MM.1S (cell line): ENCODE results near the gene SMIM31.

Experiments
- DNase-seq: peaks from one replicate; pipeline ENCODE4 v3.0.0-alpha.2; 2015
- H2AFZ ChIP-seq: fragments of 300-600 bp; sonication (generic); 2 replicates; pipeline ENCODE4 v1.6.0; 2016; ENCODE audit warnings: antibody characterized with exemption, low read length
- H3F3A ChIP-seq: fragments of 300-600 bp; sonication (generic); 2 replicates; pipeline ENCODE4 v1.6.1; 2016; ENCODE audit warnings: mild to moderate bottlenecking, antibody characterized with exemption, low read length, moderate library complexity, mixed read lengths; ENCODE audit not compliant: insufficient read depth
- H3K27ac ChIP-seq: fragments of 300-600 bp; sonication (generic); 2 replicates; pipeline ENCODE4 v1.5.1; 2016; ENCODE audit warnings: mild to moderate bottlenecking, low read length
- H3K27me3 ChIP-seq: fragments of 300-600 bp; sonication (generic); replicated peaks from 2 replicates; pipeline ENCODE4 v1.6.0; 2016; ENCODE audit warnings: low read length; ENCODE audit not compliant: insufficient read depth
- H3K36me3 ChIP-seq: fragments of 300-600 bp; sonication (generic); replicated peaks from 2 replicates; pipeline ENCODE4 v1.6.1; 2016; ENCODE audit warnings: mild to moderate bottlenecking, low read length, mixed read lengths; ENCODE audit not compliant: insufficient read depth
- H3K4me1 ChIP-seq: fragments of 300-600 bp; sonication (generic); 2 replicates; pipeline ENCODE4 v1.6.1; 2016; ENCODE audit warnings: low read length, mixed read lengths
- H3K4me2 ChIP-seq: fragments of 300-600 bp; sonication (generic); 2 replicates; pipeline ENCODE4 v1.6.0; 2016; ENCODE audit warnings: low read depth, low read length
- H3K4me3 ChIP-seq: fragments of 300-600 bp; sonication (generic); 2 replicates; pipeline ENCODE4 v1.5.1; 2016; ENCODE audit warnings: low read length, mixed read lengths
- H3K79me2 ChIP-seq: fragments of 300-600 bp; sonication (generic); 2 replicates; pipeline ENCODE4 v1.6.1; 2016; ENCODE audit warnings: mixed run types, low read length, mixed read lengths
- H3K9ac ChIP-seq: fragments of 300-600 bp; sonication (generic); 2 replicates; pipeline ENCODE4 v1.6.1; 2016; ENCODE audit warnings: low read length, mixed read lengths
- H3K9me2 ChIP-seq: fragments of 300-600 bp; sonication (generic); replicated peaks from 2 replicates; pipeline ENCODE4 v1.6.1; 2016; ENCODE audit warnings: mild to moderate bottlenecking, low read length, mixed read lengths; ENCODE audit not compliant: insufficient read depth
- H3K9me3 ChIP-seq: fragments of 300-600 bp; sonication (generic); replicated peaks from 2 replicates; pipeline ENCODE4 v1.6.1; 2016; ENCODE audit warnings: mild to moderate bottlenecking, low read length, mixed read lengths; ENCODE audit not compliant: insufficient read depth
- H4K20me1 ChIP-seq: fragments of 300-600 bp; sonication (generic); 2 replicates; pipeline ENCODE4 v1.6.1; 2016; ENCODE audit warnings: mild to moderate bottlenecking, low read length, moderate library complexity, mixed read lengths; ENCODE audit not compliant: insufficient read depth
- EZH2 ChIP-seq: fragments of 300-600 bp; sonication (generic); optimal IDR thresholded peaks from 2 replicates; pipeline ENCODE3; 2017; ENCODE audit warnings: low read depth, mild to moderate bottlenecking, antibody characterized with exemption, low read length, mixed read lengths
- EZH2phosphoT487 ChIP-seq: fragments of 300-600 bp; sonication (generic); IDR thresholded peaks from 2 replicates; pipeline ENCODE4 v1.6.1; 2018; ENCODE audit warnings: antibody characterized with exemption, low read length
- TF ChIP-seq, protein P1 (sequence below): fragments of 300-600 bp; sonication (generic); IDR thresholded peaks from 2 replicates; pipeline ENCODE4 v1.5.1; 2016; ENCODE audit warnings: antibody characterized with exemption, low read length, mixed read lengths

Gene SMIM31

DNA sequence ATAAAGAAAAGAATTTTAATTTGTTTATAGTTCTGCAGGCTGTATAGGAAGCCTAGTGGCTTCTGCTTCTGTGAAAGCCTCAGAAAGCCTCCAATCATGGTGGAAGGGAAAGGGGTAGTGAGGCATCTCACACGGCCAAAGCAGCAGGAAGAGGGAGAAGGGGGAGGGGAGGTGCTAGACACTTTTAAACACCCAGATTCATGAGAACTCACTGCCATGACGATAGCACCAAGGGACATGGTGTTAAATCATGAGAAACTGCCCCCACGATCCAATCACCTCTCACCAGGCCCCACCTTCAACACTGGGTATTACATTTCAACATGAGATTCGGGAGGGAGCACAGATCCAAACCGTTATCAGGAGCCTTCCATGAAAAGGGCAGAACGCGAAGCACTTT lies 18.1 kb downstream of the SMIM31 start:
- no peak for TF ChIP-seq EZH2phosphoT487
- no peak for TF ChIP-seq EZH2
- TF ChIP-seq, protein P1, sequence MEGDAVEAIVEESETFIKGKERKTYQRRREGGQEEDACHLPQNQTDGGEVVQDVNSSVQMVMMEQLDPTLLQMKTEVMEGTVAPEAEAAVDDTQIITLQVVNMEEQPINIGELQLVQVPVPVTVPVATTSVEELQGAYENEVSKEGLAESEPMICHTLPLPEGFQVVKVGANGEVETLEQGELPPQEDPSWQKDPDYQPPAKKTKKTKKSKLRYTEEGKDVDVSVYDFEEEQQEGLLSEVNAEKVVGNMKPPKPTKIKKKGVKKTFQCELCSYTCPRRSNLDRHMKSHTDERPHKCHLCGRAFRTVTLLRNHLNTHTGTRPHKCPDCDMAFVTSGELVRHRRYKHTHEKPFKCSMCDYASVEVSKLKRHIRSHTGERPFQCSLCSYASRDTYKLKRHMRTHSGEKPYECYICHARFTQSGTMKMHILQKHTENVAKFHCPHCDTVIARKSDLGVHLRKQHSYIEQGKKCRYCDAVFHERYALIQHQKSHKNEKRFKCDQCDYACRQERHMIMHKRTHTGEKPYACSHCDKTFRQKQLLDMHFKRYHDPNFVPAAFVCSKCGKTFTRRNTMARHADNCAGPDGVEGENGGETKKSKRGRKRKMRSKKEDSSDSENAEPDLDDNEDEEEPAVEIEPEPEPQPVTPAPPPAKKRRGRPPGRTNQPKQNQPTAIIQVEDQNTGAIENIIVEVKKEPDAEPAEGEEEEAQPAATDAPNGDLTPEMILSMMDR: no peak
- H3F3A ChIP-seq: no peaks in the 10 kb centered on the region
- no peak for DNase-seq

DNA sequence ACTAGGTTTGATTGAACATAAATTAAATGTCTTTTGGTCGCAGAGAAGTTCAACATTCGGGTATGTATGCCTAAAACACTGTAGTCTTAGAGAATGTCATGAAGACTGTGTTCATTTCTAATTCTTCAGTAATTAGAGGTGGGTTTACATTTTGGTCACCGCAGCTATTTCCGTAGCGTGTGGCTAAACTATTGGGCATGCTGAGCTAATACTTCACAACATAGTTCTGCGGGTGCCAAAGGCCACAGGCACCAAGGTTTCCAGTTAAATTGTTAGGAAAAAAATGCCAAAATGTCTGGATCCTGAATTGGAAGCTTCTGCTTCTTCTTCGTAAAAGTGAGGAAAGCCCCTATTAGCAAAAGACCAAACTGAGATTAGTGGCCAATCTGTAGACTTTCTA lies 25.1 kb downstream of the SMIM31 start:
- Histone ChIP-seq H3K79me2 (no peaks in the 10 kb centered on the region), H2AFZ (no peak overlapping the region), H3K27ac (no peak overlapping the region), H3K9ac (no peak overlapping the region), H3K4me1 (no peaks in the 10 kb centered on the region), H3K27me3 (no peaks in the 10 kb centered on the region), H3K4me2 (no peak overlapping the region), H4K20me1 (no peaks in the 10 kb centered on the region), H3F3A (no peaks in the 10 kb centered on the region), H3K9me3 (no peaks in the 10 kb centered on the region), H3K4me3 (no peak overlapping the region), H3K9me2 (no peaks in the 10 kb centered on the region), H3K36me3 (no peaks in the 10 kb centered on the region)
- no peak for TF ChIP-seq EZH2phosphoT487
- TF ChIP-seq, protein P1: no peak
- TF ChIP-seq EZH2: no peak
- DNase-seq: no peak

More for the DNA sequence above, 18.1 kb downstream of the SMIM31 start:
- no peaks in the 10 kb centered on the region for H3K4me1 ChIP-seq
- no peaks in the 10 kb centered on the region for H3K9me3 ChIP-seq
- no peak overlapping the region for H3K4me3 ChIP-seq
- H3K27ac ChIP-seq: no peak overlapping the region
- H3K4me2 ChIP-seq: no peak overlapping the region
- no peaks in the 10 kb centered on the region for H3K9me2 ChIP-seq
- no peak overlapping the region for H2AFZ ChIP-seq
- H4K20me1 ChIP-seq: no peaks in the 10 kb centered on the region
- H3K79me2 ChIP-seq: no peaks in the 10 kb centered on the region
- no peaks in the 10 kb centered on the region for H3K36me3 ChIP-seq
- H3K27me3 ChIP-seq: no peaks in the 10 kb centered on the region
- H3K9ac ChIP-seq: no peak overlapping the region

DNA sequence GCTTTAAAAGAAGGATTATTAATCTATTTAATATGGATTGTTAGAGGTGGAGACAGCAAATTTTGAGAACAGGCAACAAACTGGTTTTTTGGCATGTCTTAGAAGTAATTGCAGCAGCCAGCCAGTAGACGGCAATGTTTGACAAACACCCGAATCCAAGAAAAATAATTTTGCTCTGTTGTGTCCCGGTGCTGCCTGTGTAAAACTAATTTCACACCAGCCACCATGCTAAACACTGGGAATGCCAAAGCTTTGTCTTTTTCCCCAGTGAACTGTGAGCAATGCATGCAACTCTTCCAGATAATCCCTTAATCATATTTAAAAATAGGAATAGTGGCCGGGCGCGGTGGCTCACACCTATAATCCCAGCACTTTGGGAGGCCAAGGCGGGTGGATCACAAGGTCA lies 25.9 kb downstream of the SMIM31 start:
- no peak overlapping the region for H3K9ac ChIP-seq

More for the DNA sequence above, 25.9 kb downstream of the SMIM31 start:
- Histone ChIP-seq H3K27me3 (no peaks in the 10 kb centered on the region), H3K36me3 (no peaks in the 10 kb centered on the region), H3F3A (no peaks in the 10 kb centered on the region), H3K9me3 (no peaks in the 10 kb centered on the region), H3K4me1 (no peaks in the 10 kb centered on the region), H4K20me1 (no peaks in the 10 kb centered on the region), H3K4me2 (no peak overlapping the region), H3K9me2 (no peaks in the 10 kb centered on the region), H3K4me3 (no peak overlapping the region), H2AFZ (no peak overlapping the region), H3K79me2 (no peaks in the 10 kb centered on the region), H3K27ac (no peak overlapping the region)
- DNase-seq: peak; percentile 57
- TF ChIP-seq, protein P1: peak; percentile 80
- no peak for TF ChIP-seq EZH2phosphoT487
